K562 (cell line): ENCODE results near the gene RAB6A. TPM values are rescaled to one million over a fixed set of nuclear protein-coding genes. Genes with fewer than 3 reads are reported as not detected.
A peak's percentile ranks its signal among the peaks of the same experiment; 100 is the strongest.

Experiments used
- ATF4 ChIP-seq: fragments of 450-650 bp; formaldehyde crosslinking; IDR thresholded peaks from 2 replicates; pipeline ENCODE4 v1.4.0; 2022; ENCODE audit warnings: mild to moderate bottlenecking, moderate library complexity
- CXXC5 ChIP-seq: fragments of 250-450 bp; sonication (Bioruptor Pico); IDR thresholded peaks from 2 replicates; pipeline ENCODE4 v1.8.0; 2022; ENCODE audit warnings: inconsistent platforms, mild to moderate bottlenecking, moderate library complexity
- DDX20 ChIP-seq: fragments of 450-650 bp; IDR thresholded peaks from 2 replicates; pipeline ENCODE4 v1.6.1; 2016; ENCODE audit warnings: missing genetic modification characterization, low read depth, mild to moderate bottlenecking, missing compliant biosample characterization, moderate library complexity
- DIDO1 ChIP-seq: fragments of 450-650 bp; IDR thresholded peaks from 2 replicates; pipeline ENCODE4 v1.6.1; 2016; ENCODE audit warnings: low read depth, missing biosample characterization, missing genetic modification characterization
- EP400 ChIP-seq: fragments of 450-650 bp; IDR thresholded peaks from 2 replicates; pipeline ENCODE4 v1.6.1; 2017; ENCODE audit warnings: antibody characterized with exemption, mild to moderate bottlenecking, moderate library complexity
- HBP1 ChIP-seq: fragments of 450-650 bp; formaldehyde crosslinking; IDR thresholded peaks from 2 replicates; pipeline ENCODE4 v1.4.0; 2022; ENCODE audit warnings: missing genetic modification characterization
- HDAC2 ChIP-seq: fragments of 450-650 bp; IDR thresholded peaks from 2 replicates; pipeline ENCODE4 v1.6.1; 2016; ENCODE audit warnings: mild to moderate bottlenecking
- KLF13 ChIP-seq: fragments of 450-650 bp; IDR thresholded peaks from 2 replicates; pipeline ENCODE4 v1.6.1; 2016; ENCODE audit warnings: missing genetic modification characterization, low read depth, mild to moderate bottlenecking, missing compliant biosample characterization, moderate library complexity, borderline replicate concordance
- KLF6 ChIP-seq: fragments of 250-450 bp; sonication (Bioruptor Pico); IDR thresholded peaks from 2 replicates; pipeline ENCODE4 v1.4.0; 2020; ENCODE audit warnings: mild to moderate bottlenecking, moderate library complexity, borderline replicate concordance
- MTA2 ChIP-seq: fragments of 450-650 bp; IDR thresholded peaks from 2 replicates; pipeline ENCODE4 v1.6.1; 2016; ENCODE audit warnings: low read depth
- NBN ChIP-seq: fragments of 450-650 bp; IDR thresholded peaks from 2 replicates; pipeline ENCODE4 v1.6.1; 2016; ENCODE audit warnings: low read depth, mild to moderate bottlenecking
- PHF8 ChIP-seq: fragments of 200-600 bp; sonication (generic); IDR thresholded peaks from 2 replicates; pipeline ENCODE4 v1.6.1; 2012; ENCODE audit warnings: mixed run types, mild to moderate bottlenecking, inconsistent platforms, low read length, moderate library complexity, borderline replicate concordance
- RUNX1 ChIP-seq: sonication (generic); IDR thresholded peaks from 2 replicates; pipeline ENCODE4 v1.6.1; 2016; ENCODE audit warnings: antibody characterized with exemption, low read depth
- SMAD3 ChIP-seq: fragments of 450-650 bp; formaldehyde crosslinking; conservative IDR thresholded peaks from 2 replicates; pipeline ENCODE4 v1.4.0; 2020; ENCODE audit warnings: mild to moderate bottlenecking
- SMARCE1 ChIP-seq: fragments of 450-650 bp; IDR thresholded peaks from 2 replicates; pipeline ENCODE4 v1.7.1; 2016; ENCODE audit warnings: mild to moderate bottlenecking
- STAT5A ChIP-seq: IDR thresholded peaks from 2 replicates; pipeline ENCODE4 v1.6.1; 2012; ENCODE audit warnings: low read length, inconsistent platforms, borderline replicate concordance
- ZBTB33 ChIP-seq: sonication (generic); formaldehyde crosslinking; IDR thresholded peaks from 2 replicates; pipeline ENCODE4 v1.8.1; 2023; ENCODE audit warnings: mild to moderate bottlenecking, missing genetic modification reagents
- ZNF140 ChIP-seq: fragments of 250-450 bp; sonication (Bioruptor Pico); IDR thresholded peaks from 2 replicates; pipeline ENCODE4 v1.8.0; 2021; ENCODE audit warnings: moderate library complexity, mild to moderate bottlenecking, inconsistent platforms
- ZNF175 ChIP-seq: fragments of 200-800 bp; sonication (Bioruptor generic); IDR thresholded peaks from 2 replicates; pipeline ENCODE4 v1.6.1; 2016; ENCODE audit warnings: low read depth, mild to moderate bottlenecking, missing genetic modification characterization, missing compliant biosample characterization
- ZNF561 ChIP-seq: fragments of 450-650 bp; formaldehyde crosslinking; conservative IDR thresholded peaks from 2 replicates; pipeline ENCODE4 v1.4.0; 2020; ENCODE audit warnings: mild to moderate bottlenecking, moderate library complexity
- polyA plus RNA-seq, 8 experiments: library from polyadenylated mRNA; depleted of rRNA in 4 of 8; stranded (reverse) in 5 of 8; unstranded in 3 of 8; fragments of >200 nt; fragmentation: Nextera tagmentation in 2 of 8; fragmentation: Illumina TruSeq in 1 of 8; extraction: Ambion mirVana in 2 of 8; extraction: Trizol in 1 of 8; gene quantifications; 2 replicates each; pipeline versions ENCODE4 v1.2.1 to v1.2.3, GENCODE V29; 2011 to 2014; ENCODE audit warnings: inconsistent platforms in 1 of 8, missing spikeins in 1 of 8
- total RNA-seq, 7 experiments: library from RNA; depleted of rRNA in 6 of 7; stranded (reverse); fragments of >200 nt in 6 of 7; fragmentation: Illumina TruSeq in 2 of 7; extraction: Trizol in 2 of 7; gene quantifications; 2 replicates each; pipeline versions ENCODE4 v1.2.1 to v1.2.3, GENCODE V29; 2011 to 2021; ENCODE audit warnings: low replicate concordance in 1 of 7
- TF ChIP-seq, protein P1 (sequence below): fragments of 250-450 bp; sonication (Bioruptor Pico); IDR thresholded peaks from 2 replicates; pipeline ENCODE4 v1.8.0; 2021; ENCODE audit warnings: mild to moderate bottlenecking, moderate library complexity
- TF ChIP-seq, protein P2 (sequence below): IDR thresholded peaks from 3 replicates; pipeline ENCODE4 v1.6.1; 2011; ENCODE audit warnings: borderline replicate concordance, mild to moderate bottlenecking; ENCODE audit not compliant: insufficient read length, insufficient read depth

The RAB6A gene
- total and polyA plus RNA-seq, 9 of the 15 experiments (the other 6 are each of a cell fraction or from before 2014, with no cell fraction given) = 14.0 to 95.3 (median 45.4) TPM

DNA sequence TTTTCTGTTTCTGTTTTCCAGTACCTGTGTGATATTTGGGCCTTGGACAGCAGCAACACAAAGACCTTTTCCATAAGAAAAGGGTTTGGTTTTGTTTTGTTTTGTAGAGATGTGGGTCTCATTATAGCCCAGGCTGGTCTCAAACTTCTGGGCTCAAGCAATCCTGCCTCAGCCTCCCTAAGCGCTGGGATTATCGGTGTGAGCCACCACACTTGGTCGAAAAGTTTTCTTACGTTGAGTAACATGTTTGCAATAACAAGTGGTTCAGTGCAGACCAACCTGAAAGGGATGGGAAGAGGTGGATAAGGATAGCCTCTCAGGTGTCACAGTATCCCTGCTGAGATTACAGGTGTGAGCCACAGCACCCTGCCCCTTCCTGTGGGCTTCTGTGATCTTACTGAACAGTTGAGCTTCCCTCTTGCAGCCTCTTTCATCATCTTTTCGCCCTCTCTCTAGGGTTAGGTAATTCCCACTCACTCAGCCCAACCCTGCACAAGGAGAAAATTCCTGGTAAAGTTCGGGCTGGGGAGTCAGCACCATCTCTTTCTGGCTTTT is 23.3 kb upstream of the RAB6A start (continued):
- TF ChIP-seq STAT5A (no peak), ZNF175 (CRISPR knock-in tag) (peak; percentile 94), ZNF561 (CRISPR knock-in tag) (no peak), NBN (peak; percentile 73; the same call in 1 of the 2 replicates), HBP1 (peak; percentile 91), MTA2 (peak; percentile 48; the same call in 1 of the 2 replicates), KLF6 (CRISPR knock-in tag) (peak; percentile 79; the same call in 1 of the 2 replicates), DIDO1 (tag) (peak; percentile 61; the same call in 1 of the 2 replicates), EP400 (peak; percentile 73), RUNX1 (no peak), CXXC5 (CRISPR knock-in tag) (peak; percentile 78), ATF4 (CRISPR knock-in tag) (peak; percentile 99), ZBTB33 (CRISPR knock-in tag) (no peak), SMARCE1 (peak; percentile 54; the same call in 1 of the 2 replicates), DDX20 (tag) (peak; percentile 49; the same call in 1 of the 2 replicates), PHF8 (no peak), SMAD3 (CRISPR knock-in tag) (peak; percentile 91), HDAC2 (peak; percentile 93), ZNF140 (CRISPR knock-in tag) (0 out of 2 replicates have a peak, but pooled peaks have one; percentile 31), KLF13 (tag) (peak; percentile 41; the same call in 1 of the 2 replicates)
- TF ChIP-seq, protein P1, sequence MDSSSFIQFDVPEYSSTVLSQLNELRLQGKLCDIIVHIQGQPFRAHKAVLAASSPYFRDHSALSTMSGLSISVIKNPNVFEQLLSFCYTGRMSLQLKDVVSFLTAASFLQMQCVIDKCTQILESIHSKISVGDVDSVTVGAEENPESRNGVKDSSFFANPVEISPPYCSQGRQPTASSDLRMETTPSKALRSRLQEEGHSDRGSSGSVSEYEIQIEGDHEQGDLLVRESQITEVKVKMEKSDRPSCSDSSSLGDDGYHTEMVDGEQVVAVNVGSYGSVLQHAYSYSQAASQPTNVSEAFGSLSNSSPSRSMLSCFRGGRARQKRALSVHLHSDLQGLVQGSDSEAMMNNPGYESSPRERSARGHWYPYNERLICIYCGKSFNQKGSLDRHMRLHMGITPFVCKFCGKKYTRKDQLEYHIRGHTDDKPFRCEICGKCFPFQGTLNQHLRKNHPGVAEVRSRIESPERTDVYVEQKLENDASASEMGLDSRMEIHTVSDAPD (CRISPR knock-in tag) = peak; percentile 28; the same call in 1 of the 2 replicates
- TF ChIP-seq, protein P2, sequence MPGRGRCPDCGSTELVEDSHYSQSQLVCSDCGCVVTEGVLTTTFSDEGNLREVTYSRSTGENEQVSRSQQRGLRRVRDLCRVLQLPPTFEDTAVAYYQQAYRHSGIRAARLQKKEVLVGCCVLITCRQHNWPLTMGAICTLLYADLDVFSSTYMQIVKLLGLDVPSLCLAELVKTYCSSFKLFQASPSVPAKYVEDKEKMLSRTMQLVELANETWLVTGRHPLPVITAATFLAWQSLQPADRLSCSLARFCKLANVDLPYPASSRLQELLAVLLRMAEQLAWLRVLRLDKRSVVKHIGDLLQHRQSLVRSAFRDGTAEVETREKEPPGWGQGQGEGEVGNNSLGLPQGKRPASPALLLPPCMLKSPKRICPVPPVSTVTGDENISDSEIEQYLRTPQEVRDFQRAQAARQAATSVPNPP = no peak
